Glutamatergic neuron (in vitro differentiated cells): Measurements from ENCODE around the gene MLN. TPM values are rescaled to one million over a fixed set of nuclear protein-coding genes. Genes with fewer than 3 reads are reported as not detected.
A peak's percentile ranks its signal among the peaks of the same experiment; 100 is the strongest.

Experiments used
- DNase-seq: peaks from one replicate; pipeline ENCODE4 v3.0.0; 2022
- H3K27ac Mint-ChIP-seq: one replicate; pipeline ENCODE4 v1.8.0; 2020; ENCODE audit warnings: mild to moderate bottlenecking, mixed read lengths, inconsistent platforms; ENCODE audit not compliant: unreplicated experiment
- H3K27me3 Mint-ChIP-seq: one replicate; pipeline ENCODE4 v1.8.0; 2020; ENCODE audit warnings: mild to moderate bottlenecking, moderate library complexity, mixed read lengths, inconsistent platforms; ENCODE audit not compliant: unreplicated experiment
- H3K36me3 Mint-ChIP-seq: one replicate; pipeline ENCODE4 v1.8.0; 2020; ENCODE audit warnings: mild to moderate bottlenecking, mixed read lengths, inconsistent platforms; ENCODE audit not compliant: unreplicated experiment
- H3K4me1 Mint-ChIP-seq: one replicate; pipeline ENCODE4 v1.8.0; 2020; ENCODE audit warnings: mild to moderate bottlenecking, low read depth, mixed read lengths, inconsistent platforms; ENCODE audit not compliant: unreplicated experiment
- H3K4me3 Mint-ChIP-seq: one replicate; pipeline ENCODE4 v1.8.0; 2020; ENCODE audit warnings: mild to moderate bottlenecking, mixed read lengths, inconsistent platforms; ENCODE audit not compliant: unreplicated experiment
- H3K9me3 Mint-ChIP-seq: one replicate; pipeline ENCODE4 v1.8.0; 2020; ENCODE audit warnings: mild to moderate bottlenecking, moderate library complexity, mixed read lengths, inconsistent platforms; ENCODE audit not compliant: unreplicated experiment
- total RNA-seq: library from RNA; stranded (reverse); fragmentation: NEBNext Ultra II Directional; extraction: Animal tissue kit (Norgen Biotek cat#: 25700); gene quantifications from one replicate; pipeline ENCODE4 v1.2.1, GENCODE V29; 2021; ENCODE audit not compliant: unreplicated experiment
- TF ChIP-seq, protein P1 (sequence below): fragments of 200-600 bp; sonication (generic); IDR thresholded peaks from one replicate; pipeline ENCODE4 v1.5.0; 2021; ENCODE audit not compliant: partially characterized antibody, unreplicated experiment

Gene MLN
- total RNA-seq, 1 donor from 2014 or later: not detected

DNA sequence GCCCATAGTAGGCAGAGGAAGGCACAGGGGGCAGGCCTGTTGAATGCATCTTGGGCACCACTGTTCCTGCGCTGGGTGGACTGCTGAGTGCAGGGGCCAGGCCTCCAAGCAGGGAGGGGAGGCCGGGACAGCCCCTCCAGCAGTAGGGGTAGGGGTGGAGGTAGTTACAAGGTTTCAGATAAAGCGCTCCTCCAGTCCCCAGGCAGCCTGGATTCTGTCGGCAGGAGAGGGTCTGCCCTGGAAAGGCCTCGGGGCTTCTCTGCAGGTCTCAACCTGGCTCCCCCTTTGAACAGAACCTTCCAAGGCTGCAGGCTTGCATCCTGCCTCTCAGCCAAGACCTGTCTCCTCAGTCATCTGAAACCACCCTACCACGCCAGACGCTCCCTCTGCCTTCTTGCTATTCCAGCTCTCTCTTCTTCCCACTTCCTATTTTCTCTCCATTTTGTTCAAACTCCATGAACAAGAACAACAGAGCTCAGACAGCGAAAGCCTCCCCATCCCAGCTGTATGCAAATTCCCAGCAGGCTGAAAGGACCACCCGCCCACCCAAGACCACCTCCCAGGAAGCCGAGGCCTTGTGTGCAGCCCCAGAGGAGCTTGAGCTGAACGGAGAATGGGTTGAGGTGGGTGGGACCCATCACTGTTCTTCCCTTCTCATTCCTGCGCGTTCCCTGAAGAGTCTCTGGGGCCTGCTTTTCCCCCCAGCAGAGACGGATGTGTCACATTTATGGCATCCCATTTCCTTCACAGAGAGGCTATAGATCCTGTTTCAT, 1.4 kb downstream of the MLN start:
- no peak for DNase-seq
- Mint-ChIP-seq H3K27ac (peak overlapping the region; percentile 36), H3K9me3 (peaks cover 13% of the 10 kb centered on the region), H3K4me3 (no peak overlapping the region), H3K36me3 (no peaks in the 10 kb centered on the region), H3K27me3 (peaks cover 3% of the 10 kb centered on the region), H3K4me1 (peaks cover 52% of the 10 kb centered on the region)
- TF ChIP-seq, protein P1, sequence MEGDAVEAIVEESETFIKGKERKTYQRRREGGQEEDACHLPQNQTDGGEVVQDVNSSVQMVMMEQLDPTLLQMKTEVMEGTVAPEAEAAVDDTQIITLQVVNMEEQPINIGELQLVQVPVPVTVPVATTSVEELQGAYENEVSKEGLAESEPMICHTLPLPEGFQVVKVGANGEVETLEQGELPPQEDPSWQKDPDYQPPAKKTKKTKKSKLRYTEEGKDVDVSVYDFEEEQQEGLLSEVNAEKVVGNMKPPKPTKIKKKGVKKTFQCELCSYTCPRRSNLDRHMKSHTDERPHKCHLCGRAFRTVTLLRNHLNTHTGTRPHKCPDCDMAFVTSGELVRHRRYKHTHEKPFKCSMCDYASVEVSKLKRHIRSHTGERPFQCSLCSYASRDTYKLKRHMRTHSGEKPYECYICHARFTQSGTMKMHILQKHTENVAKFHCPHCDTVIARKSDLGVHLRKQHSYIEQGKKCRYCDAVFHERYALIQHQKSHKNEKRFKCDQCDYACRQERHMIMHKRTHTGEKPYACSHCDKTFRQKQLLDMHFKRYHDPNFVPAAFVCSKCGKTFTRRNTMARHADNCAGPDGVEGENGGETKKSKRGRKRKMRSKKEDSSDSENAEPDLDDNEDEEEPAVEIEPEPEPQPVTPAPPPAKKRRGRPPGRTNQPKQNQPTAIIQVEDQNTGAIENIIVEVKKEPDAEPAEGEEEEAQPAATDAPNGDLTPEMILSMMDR: no peak

GRCh38 chr6:33801611-33802010, 2.2 kb downstream of the MLN start:
- DNase-seq: no peak
- Mint-ChIP-seq H3K36me3 (no peaks in the 10 kb centered on the region), H3K27ac (no peak overlapping the region), H3K9me3 (peaks cover 14% of the 10 kb centered on the region), H3K4me3 (no peak overlapping the region), H3K4me1 (peaks cover 49% of the 10 kb centered on the region), H3K27me3 (peaks cover 3% of the 10 kb centered on the region)
- TF ChIP-seq, protein P1: no peak

GRCh38 chr6:33800248-33800969, 3.4 kb downstream of the MLN start:
- TF ChIP-seq, protein P1: no peak
- H3K27me3 Mint-ChIP-seq: peaks cover 3% of the 10 kb centered on the region
- DNase-seq: no peak
- H3K36me3 Mint-ChIP-seq: no peaks in the 10 kb centered on the region
- H3K4me3 Mint-ChIP-seq: no peak overlapping the region
- H3K9me3 Mint-ChIP-seq: peaks cover 14% of the 10 kb centered on the region
- no peak overlapping the region for H3K27ac Mint-ChIP-seq
- peaks cover 46% of the 10 kb centered on the region for H3K4me1 Mint-ChIP-seq

DNA sequence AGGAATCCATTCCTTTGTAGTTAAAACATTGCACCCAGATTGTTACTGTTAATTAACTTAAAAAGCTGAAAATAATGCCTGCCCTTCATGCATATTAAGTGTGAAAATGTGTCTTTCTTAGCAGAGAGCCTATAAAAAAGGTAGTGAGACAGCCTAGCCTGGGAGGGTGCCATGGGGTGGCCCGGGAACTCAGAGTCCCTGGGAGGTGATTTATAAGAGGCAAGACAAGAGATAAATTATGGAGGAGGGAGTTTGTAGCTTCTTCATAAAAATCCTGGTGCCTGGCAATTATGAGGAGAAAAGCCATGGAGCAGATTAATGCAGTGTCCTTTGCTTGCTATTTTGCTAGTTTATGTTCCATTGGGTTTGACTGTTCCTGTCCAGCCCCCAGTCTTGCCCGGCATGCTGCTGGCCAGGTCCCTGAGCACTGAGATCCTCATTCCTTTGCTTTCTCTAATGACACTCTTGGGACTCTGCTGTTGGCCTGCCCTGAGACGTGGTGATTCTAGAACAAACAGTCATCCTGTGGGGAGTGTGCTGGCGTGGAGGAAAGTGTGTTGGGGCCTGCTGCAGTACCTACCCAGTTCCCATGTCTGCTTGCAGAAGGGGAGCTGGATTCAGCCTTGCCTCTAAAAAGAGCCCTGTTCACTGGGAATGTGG, 4.2 kb downstream of the MLN start:
- Mint-ChIP-seq H3K4me3 (no peak overlapping the region), H3K27ac (no peak overlapping the region), H3K9me3 (peaks cover 14% of the 10 kb centered on the region), H3K36me3 (no peaks in the 10 kb centered on the region), H3K4me1 (peaks cover 42% of the 10 kb centered on the region), H3K27me3 (peaks cover 2% of the 10 kb centered on the region)
- DNase-seq: no peak
- TF ChIP-seq, protein P1: no peak
